IMR-90 (cell line): ENCODE measurements around the gene DNASE2. TPM values are rescaled to one million over a fixed set of nuclear protein-coding genes. Genes with fewer than 3 reads are reported as not detected.
A peak's percentile ranks its signal among the peaks of the same experiment; 100 is the strongest.

Experiments
- ATAC-seq: fragments of 200-7000 bp; cut with Tn5 transposase; 2 replicates; pipeline ENCODE4 v1.9.1; 2020; ENCODE audit warnings: low read depth, mild to moderate bottlenecking, moderate library complexity
- BruUV-seq: library from RNA; stranded (reverse); fragments of 400-500 nt; replicated peaks from 2 replicates; lab custom pipeline; 2021; lab: Mats Ljungman, UMichigan
- CTCF ChIA-PET: fragments of 300-600 bp; formaldehyde crosslinking; extraction: SDS; loops from one replicate; lab custom pipeline; 2021; ENCODE audit warnings: antibody characterized with exemption; lab: Yijun Ruan, JAX
- POLR2A ChIA-PET: fragments of 300-600 bp; sonication (Branson Sonifier 250); formaldehyde crosslinking; loops from one replicate; lab custom pipeline; 2022; ENCODE audit warnings: antibody characterized with exemption; ENCODE audit not compliant: unreplicated experiment; lab: Charles Lee
- DNase-seq: peaks from one replicate; pipeline ENCODE4 v3.0.0; 2013
- H2AFZ ChIP-seq: replicated peaks from 2 replicates; pipeline ENCODE3; 2013; ENCODE audit warnings: low read length, mild to moderate bottlenecking; ENCODE audit not compliant: poor library complexity
- H2AK5ac ChIP-seq: 2 replicates; pipeline ENCODE4 v1.6.1; 2013; ENCODE audit warnings: low read depth, low read length, inconsistent platforms
- H2AK9ac ChIP-seq: replicated peaks from 2 replicates; pipeline ENCODE3; 2013; ENCODE audit warnings: mild to moderate bottlenecking, low read depth, low read length, moderate library complexity; ENCODE audit not compliant: poor library complexity
- H2BK120ac ChIP-seq: 2 replicates; pipeline ENCODE4 v1.6.1; 2013; ENCODE audit warnings: low read depth, low read length, inconsistent platforms
- H2BK15ac ChIP-seq: 3 replicates; pipeline ENCODE4 v1.6.1; 2013; ENCODE audit warnings: low read depth, low read length, inconsistent platforms
- H2BK20ac ChIP-seq: 2 replicates; pipeline ENCODE4 v1.6.1; 2013; ENCODE audit warnings: low read depth, mild to moderate bottlenecking, inconsistent platforms, low read length, moderate library complexity
- H2BK5ac ChIP-seq: 2 replicates; pipeline ENCODE4 v1.6.1; 2013; ENCODE audit warnings: mild to moderate bottlenecking, low read depth, low read length, inconsistent platforms; ENCODE audit not compliant: poor library complexity, severe bottlenecking
- H3K14ac ChIP-seq: replicated peaks from 2 replicates; pipeline ENCODE4 v1.6.1; 2013; ENCODE audit warnings: low read depth, low read length, inconsistent platforms
- H3K18ac ChIP-seq: 2 replicates; pipeline ENCODE4 v1.6.1; 2013; ENCODE audit warnings: low read depth, low read length, control low read depth
- H3K23ac ChIP-seq: 2 replicates; pipeline ENCODE4 v1.6.1; 2013; ENCODE audit warnings: low read depth, low read length, inconsistent platforms
- H3K27ac ChIP-seq: 2 replicates; pipeline ENCODE4 v1.5.1; 2013; ENCODE audit warnings: mild to moderate bottlenecking, control low read depth, low read length; ENCODE audit not compliant: insufficient read depth
- H3K27me3 ChIP-seq: 2 replicates; pipeline ENCODE4 v1.6.1; 2013; ENCODE audit warnings: low read length; ENCODE audit not compliant: control insufficient read depth, insufficient read depth
- H3K36me3 ChIP-seq: 2 replicates; pipeline ENCODE4 v1.6.1; 2013; ENCODE audit warnings: low read length, mixed read lengths; ENCODE audit not compliant: control insufficient read depth, insufficient read depth
- H3K4ac ChIP-seq: 2 replicates; pipeline ENCODE4 v1.6.1; 2013; ENCODE audit warnings: low read depth, low read length, inconsistent platforms
- H3K4me1 ChIP-seq: 2 replicates; pipeline ENCODE4 v1.6.1; 2013; ENCODE audit warnings: low read length, mixed read lengths; ENCODE audit not compliant: control insufficient read depth, insufficient read depth
- H3K4me2 ChIP-seq: 2 replicates; pipeline ENCODE4 v1.6.1; 2013; ENCODE audit warnings: low read depth, mild to moderate bottlenecking, control low read depth, low read length, moderate library complexity
- H3K4me3 ChIP-seq: 2 replicates; pipeline ENCODE4 v1.5.1; 2013; ENCODE audit warnings: low read depth, mild to moderate bottlenecking, control low read depth, low read length, moderate library complexity; ENCODE audit not compliant: insufficient read depth
- H3K56ac ChIP-seq: 2 replicates; pipeline ENCODE4 v1.6.1; 2013; ENCODE audit warnings: low read length, inconsistent platforms; ENCODE audit not compliant: insufficient read depth; ENCODE audit errors: extremely low read depth
- H3K79me1 ChIP-seq, 2 experiments: 2 replicates each; pipeline ENCODE4 v1.6.1; 2013; ENCODE audit warnings: low read length in 2 of 2, inconsistent platforms in 1 of 2, low read depth in 1 of 2
- H3K9ac ChIP-seq: 2 replicates; pipeline ENCODE4 v1.6.1; 2013; ENCODE audit warnings: low read depth, low read length, control low read depth
- H3K9me1 ChIP-seq: 2 replicates; pipeline ENCODE4 v1.6.1; 2013; ENCODE audit warnings: low read length, inconsistent platforms; ENCODE audit not compliant: insufficient read depth
- H3K9me3 ChIP-seq: 2 replicates; pipeline ENCODE4 v1.6.1; 2013; ENCODE audit warnings: low read length; ENCODE audit not compliant: control insufficient read depth, insufficient read depth
- H4K20me1 ChIP-seq: 2 replicates; pipeline ENCODE4 v1.6.1; 2013; ENCODE audit warnings: low read length, inconsistent platforms; ENCODE audit not compliant: insufficient read depth
- H4K5ac ChIP-seq: 2 replicates; pipeline ENCODE4 v1.6.1; 2013; ENCODE audit warnings: mild to moderate bottlenecking, low read depth, low read length, control low read depth
- H4K8ac ChIP-seq, 2 experiments: 2 replicates each; pipeline ENCODE4 v1.6.1; 2013; ENCODE audit warnings: low read depth in 2 of 2, low read length in 2 of 2, control low read depth in 1 of 2, inconsistent platforms in 1 of 2
- H4K91ac ChIP-seq: 2 replicates; pipeline ENCODE4 v1.6.1; 2013; ENCODE audit warnings: low read depth, low read length, inconsistent platforms; ENCODE audit not compliant: insufficient read depth
- BHLHE40 ChIP-seq: fragments of 150-350 bp; IDR thresholded peaks from 2 replicates; pipeline ENCODE4 v1.6.1; 2016; ENCODE audit warnings: mild to moderate bottlenecking, low read depth, low read length
- CEBPB ChIP-seq: IDR thresholded peaks from 2 replicates; pipeline ENCODE4 v1.6.1; 2012; ENCODE audit warnings: low read depth, low read length, improper control_type of control experiment
- CHD1 ChIP-seq: IDR thresholded peaks from 2 replicates; pipeline ENCODE4 v1.6.1; 2012; ENCODE audit warnings: low read depth, low read length, improper control_type of control experiment
- ELK1 ChIP-seq: fragments of 150-350 bp; IDR thresholded peaks from 2 replicates; pipeline ENCODE4 v1.6.1; 2016; ENCODE audit warnings: low read depth, mild to moderate bottlenecking, low read length, moderate library complexity, borderline replicate concordance
- MAFK ChIP-seq: IDR thresholded peaks from 2 replicates; pipeline ENCODE4 v1.6.1; 2012; ENCODE audit warnings: low read depth, low read length, improper control_type of control experiment
- MXI1 ChIP-seq: IDR thresholded peaks from 2 replicates; pipeline ENCODE4 v1.6.1; 2012; ENCODE audit warnings: low read depth, mild to moderate bottlenecking, low read length, moderate library complexity, borderline replicate concordance
- POLR2A ChIP-seq: IDR thresholded peaks from 2 replicates; pipeline ENCODE4 v1.6.1; 2012; ENCODE audit warnings: mild to moderate bottlenecking, low read depth, low read length
- RAD21 ChIP-seq: IDR thresholded peaks from 2 replicates; pipeline ENCODE4 v1.6.1; 2012; ENCODE audit warnings: low read length, improper control_type of control experiment
- RCOR1 ChIP-seq: IDR thresholded peaks from 2 replicates; pipeline ENCODE4 v1.6.1; 2012; ENCODE audit warnings: mild to moderate bottlenecking, low read length, improper control_type of control experiment; ENCODE audit not compliant: insufficient replicate concordance
- RFX5 ChIP-seq: IDR thresholded peaks from 2 replicates; pipeline ENCODE4 v1.8.0; 2012; ENCODE audit warnings: low read depth, mild to moderate bottlenecking, low read length, moderate library complexity
- USF2 ChIP-seq: fragments of 150-350 bp; IDR thresholded peaks from 2 replicates; pipeline ENCODE4 v1.6.1; 2017; ENCODE audit warnings: mild to moderate bottlenecking, antibody characterized with exemption, low read length, low read depth
- WGBS, 2 experiments: methylation state at CpG; one replicate each; pipeline versions ENCODE4 v1.1.5 to v1.1.7; 2013; ENCODE audit warnings: missing lambda C conversion rate in 2 of 2; ENCODE audit not compliant: insufficient read length in 1 of 2; ENCODE audit errors: extremely low coverage in 2 of 2; 5-methylcytosine and 5-hydroxymethylcytosine counted together
- dilution Hi-C: fragments of 300-500 bp; cut with HindIII; formaldehyde crosslinking; loops from one replicate; pipeline ENCODE4 v1.14.3; 2018; ENCODE audit warnings: low sequenced_read_pairs; ENCODE audit not compliant: unreplicated experiment
- in situ Hi-C: fragments of 300-500 bp; cut with MboI; formaldehyde crosslinking; loops from 3 replicates; pipeline ENCODE4 v1.14.3; 2019; ENCODE audit warnings: low sequenced_read_pairs, inconsistent platforms, mixed read lengths
- intact Hi-C: fragments of 100-400 bp; cut with micrococcal nuclease; formaldehyde crosslinking; loops from 2 replicates; pipeline ENCODE4 v1.10.0; 2022
- polyA plus RNA-seq, 3 experiments: library from polyadenylated mRNA; depleted of rRNA; stranded (reverse); fragments of >200 nt; gene quantifications; 2 replicates each; pipeline ENCODE4 v1.2.3, GENCODE V29; 2012; ENCODE audit warnings: low replicate concordance in 1 of 3
- total RNA-seq: library from RNA; depleted of rRNA; stranded (reverse); fragments of >200 nt; gene quantifications from 2 replicates; pipeline ENCODE4 v1.2.3, GENCODE V29; 2012

DNASE2 gene
- total and polyA plus RNA-seq, 2 of the 4 experiments (the other 2 are of a cell fraction), result 9.5 to 31.1 TPM

- no peak for TF ChIP-seq CEBPB
Observed at GRCh38 chr19:12834976-12835757, 46.1 kb downstream of the DNASE2 start (continued).

- no peak within 1 kb of the TSS for H2AK5ac ChIP-seq
Observed at GRCh38 chr19:12834566-12834943, 46.7 kb downstream of the DNASE2 start, which contains the start of gene RTBDN. Gene RTBDN, minus strand, starts transcription at chr19:12834579. Its CDS starts 4,600 bp downstream, at chr19:12829979.

More at GRCh38 chr19:12834566-12834943, 46.7 kb downstream of the DNASE2 start, which contains the start of gene RTBDN:
- ATAC-seq (no peak), DNase-seq (no peak)
- Histone ChIP-seq H3K4me1 (peaks cover 4% of the 10 kb centered on the region; the same call in 1 of the 2 replicates), H2AK9ac (no peak within 1 kb of the TSS), H2BK120ac (no peak within 1 kb of the TSS), H4K91ac (no peak within 1 kb of the TSS), H3K9me1 (0 out of 2 replicates have a peak, but pooled peaks cover 8% of the 10 kb centered on the region), H3K27ac (no peak within 1 kb of the TSS), H3K79me1 (no peaks in the 10 kb centered on the region), H3K27me3 (peaks cover 60% of the 10 kb centered on the region), H3K14ac (no peak within 1 kb of the TSS), H3K4me2 (peak within 1 kb of the TSS; percentile 74), H3K4me3 (peak within 1 kb of the TSS; percentile 56), H4K8ac (no peak within 1 kb of the TSS), H2BK5ac (no peak within 1 kb of the TSS), H2BK15ac (no peak within 1 kb of the TSS), H2AFZ (peak within 1 kb of the TSS; percentile 89), H3K36me3 (no peaks in the 10 kb centered on the region), H4K5ac (no peak within 1 kb of the TSS), H3K23ac (no peak within 1 kb of the TSS), H3K56ac (no peak within 1 kb of the TSS), H3K9ac (no peak within 1 kb of the TSS), H3K9me3 (no peaks in the 10 kb centered on the region; the same call in 1 of the 2 replicates), H4K20me1 (peaks cover 21% of the 10 kb centered on the region), H3K4ac (no peak within 1 kb of the TSS), H3K18ac (no peak within 1 kb of the TSS), H2BK20ac (no peak within 1 kb of the TSS)
- POLR2A ChIA-PET, result no interaction called here
- 0% methylated on average over 10 of the region's 20 CpGs; no CpG with 5 or more reads in 1 of the 2 experiments for WGBS, 2 experiments
- TF ChIP-seq USF2 (no peak), BHLHE40 (no peak), RFX5 (no peak), MXI1 (no peak), CHD1 (no peak), ELK1 (no peak), CEBPB (no peak), POLR2A (no peak), MAFK (no peak), RAD21 (no peak), RCOR1 (no peak)
- in situ Hi-C loops, result no loop called here
- intact Hi-C loops, result no loop called here
- CTCF ChIA-PET, result interaction anchor here (0.9 kb wide), 1 partner anchor 12 kb away, joined by 3 read pairs; no protein-coding TSS in a partner anchor
- no TSS peak for BruUV-seq
- dilution Hi-C loops, result no loop called here
